Stimulated activated CD8-positive, alpha-beta memory T cell treated with anti-CD3 and anti-CD28 coated beads, Interleukin-15, amount 100 ng/mL, for 48 hours (primary cell): ENCODE measurements around the gene FGD3.

ENCODE experiments used
- DNase-seq, 2 donors: peaks; one replicate each; pipeline ENCODE4 v3.0.0-alpha.2; 2020; ENCODE audit warnings: low read depth in 2 of 2

Gene FGD3

DNA sequence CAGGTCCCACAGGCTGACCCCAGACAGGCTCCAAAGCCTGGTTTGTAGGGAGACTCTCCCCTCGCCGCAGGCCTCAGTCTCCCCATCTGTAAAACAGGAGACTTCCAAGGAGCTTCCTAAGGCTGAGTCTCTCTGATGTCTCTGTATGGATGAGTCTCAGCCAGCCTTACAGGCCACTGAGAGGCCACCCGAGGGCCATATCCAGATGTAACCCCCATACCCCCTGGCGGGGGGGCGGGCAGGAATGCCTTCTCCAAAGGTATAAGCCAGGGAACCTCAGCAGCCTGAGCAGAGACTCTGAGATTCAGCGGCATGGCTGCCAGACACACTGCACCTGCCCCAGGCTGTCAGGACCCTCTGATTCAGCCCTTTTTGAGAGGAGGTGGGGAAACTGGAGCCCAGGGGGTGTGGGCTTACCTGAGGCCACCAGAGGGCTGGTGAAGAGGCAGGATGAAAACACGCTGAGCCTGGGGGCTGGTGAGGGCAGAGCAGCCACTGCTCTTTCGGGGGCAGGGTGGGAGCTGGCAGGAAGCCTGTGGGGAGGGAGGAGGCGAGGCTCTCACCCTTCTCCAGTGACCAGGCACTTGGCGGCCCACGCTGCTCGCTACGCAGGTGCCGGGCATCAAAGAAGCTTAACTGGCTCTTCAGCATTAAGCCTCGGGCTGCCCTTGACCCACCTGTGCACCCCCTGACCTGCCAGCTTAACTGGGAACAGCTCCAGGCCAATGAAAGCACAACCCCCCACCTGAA, 105.6 kb downstream of the FGD3 start:
- no peak for DNase-seq

DNA sequence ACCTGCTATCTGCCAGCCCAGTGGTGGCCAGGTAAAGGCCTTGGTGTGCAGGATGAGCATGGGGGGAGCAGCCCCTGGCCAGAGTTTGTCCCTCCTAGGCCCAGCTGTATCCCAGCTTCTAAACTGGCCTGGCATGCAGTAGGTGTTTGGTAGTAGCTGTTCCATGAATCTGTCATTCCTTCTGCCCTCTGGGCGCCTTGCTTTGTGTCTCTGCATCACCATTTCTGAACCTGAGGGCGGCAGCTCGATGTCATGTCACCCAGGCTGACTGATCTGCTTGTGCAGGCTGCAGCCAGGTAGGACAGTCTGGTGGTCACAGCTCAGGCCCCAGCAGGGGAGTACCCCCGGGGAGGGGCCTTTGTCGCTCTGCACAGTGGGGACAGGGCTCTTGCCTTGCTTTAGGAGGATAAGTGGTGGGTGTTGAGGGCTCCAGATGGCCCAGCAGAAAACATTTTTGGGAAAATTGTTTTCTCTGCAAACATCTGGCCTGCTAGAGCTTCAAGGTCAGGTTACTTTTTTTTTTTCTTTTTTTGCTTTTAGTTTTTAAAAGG, 106.5 kb downstream of the FGD3 start:
- DNase-seq, result no peak

DNA sequence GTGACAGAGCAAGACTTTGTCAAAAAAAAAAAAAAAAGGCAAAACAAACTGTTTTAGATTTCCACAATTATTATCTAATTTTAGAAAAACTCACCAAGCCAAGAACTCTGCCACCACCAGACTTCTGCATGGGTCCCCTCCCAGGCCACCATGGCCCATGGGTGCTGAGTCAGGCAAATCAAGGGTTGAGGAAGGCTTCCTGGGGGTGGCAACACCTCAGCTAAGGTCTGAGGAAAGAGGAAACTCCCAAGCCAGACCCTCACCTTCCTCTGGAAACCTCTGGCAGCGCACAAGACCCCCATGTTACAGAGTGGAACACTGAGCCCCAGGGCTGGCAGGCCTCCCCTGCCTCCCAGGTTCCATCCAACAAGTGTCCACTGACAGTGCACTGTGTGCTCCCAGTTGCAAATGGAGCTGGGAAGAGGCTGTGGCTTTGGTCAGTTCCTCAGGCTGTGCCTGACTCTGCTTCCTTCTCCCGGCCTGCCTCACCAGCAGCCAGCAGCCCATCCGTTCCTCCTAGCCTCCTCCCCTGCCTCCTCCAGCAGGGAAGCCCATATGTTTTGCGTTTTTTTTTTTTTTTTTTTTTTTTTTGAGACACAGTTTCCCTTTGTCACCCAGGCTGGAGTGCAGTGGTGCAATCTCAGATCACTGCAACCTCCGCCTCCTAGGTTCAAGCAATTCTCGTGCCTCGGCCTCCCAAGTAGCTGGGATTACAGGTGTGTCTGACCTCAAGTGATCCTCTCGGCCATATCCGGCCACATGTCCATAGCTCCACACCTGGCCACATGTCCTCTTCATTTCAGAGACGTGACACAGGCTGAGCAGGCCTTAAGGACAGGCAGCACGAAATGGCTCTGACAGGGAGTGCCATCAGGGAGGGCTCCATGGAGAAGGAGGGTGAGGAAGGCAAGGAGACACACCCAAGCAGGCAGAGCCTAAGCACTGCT, 107.7 kb downstream of the FGD3 start:
- no peak for DNase-seq

DNA sequence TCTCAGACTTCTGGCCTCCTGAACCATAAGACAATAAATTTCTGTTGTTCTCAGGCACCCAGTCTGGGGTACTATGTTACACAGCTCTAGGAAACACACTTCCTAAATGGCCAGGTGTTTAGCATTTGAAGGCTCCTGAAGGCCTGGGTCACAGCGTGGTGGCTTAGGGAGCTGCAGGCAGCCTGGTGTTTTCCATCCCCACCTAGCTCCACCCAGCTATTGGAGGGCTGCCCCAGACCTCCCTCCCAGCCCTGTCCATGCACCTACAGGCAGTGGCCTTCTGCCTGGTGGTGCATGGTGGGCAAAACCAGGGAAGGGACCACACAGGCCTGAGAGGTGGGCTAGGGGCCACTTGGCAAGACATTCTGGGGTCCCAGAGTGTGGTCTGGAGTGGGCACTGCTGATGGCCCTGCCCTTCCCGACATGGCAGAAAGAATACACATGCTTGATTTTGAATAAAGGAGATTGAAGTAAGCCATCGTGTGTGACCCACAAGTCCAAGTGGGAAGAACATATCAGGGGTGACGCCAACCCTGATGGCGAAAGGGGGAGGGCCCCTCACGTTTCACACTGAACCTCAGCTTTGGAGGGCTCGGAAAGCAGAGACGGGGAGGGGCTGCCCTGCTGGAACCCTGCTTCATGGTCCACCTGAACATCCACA, 109.8 kb downstream of the FGD3 start:
- DNase-seq, result no peak

DNA sequence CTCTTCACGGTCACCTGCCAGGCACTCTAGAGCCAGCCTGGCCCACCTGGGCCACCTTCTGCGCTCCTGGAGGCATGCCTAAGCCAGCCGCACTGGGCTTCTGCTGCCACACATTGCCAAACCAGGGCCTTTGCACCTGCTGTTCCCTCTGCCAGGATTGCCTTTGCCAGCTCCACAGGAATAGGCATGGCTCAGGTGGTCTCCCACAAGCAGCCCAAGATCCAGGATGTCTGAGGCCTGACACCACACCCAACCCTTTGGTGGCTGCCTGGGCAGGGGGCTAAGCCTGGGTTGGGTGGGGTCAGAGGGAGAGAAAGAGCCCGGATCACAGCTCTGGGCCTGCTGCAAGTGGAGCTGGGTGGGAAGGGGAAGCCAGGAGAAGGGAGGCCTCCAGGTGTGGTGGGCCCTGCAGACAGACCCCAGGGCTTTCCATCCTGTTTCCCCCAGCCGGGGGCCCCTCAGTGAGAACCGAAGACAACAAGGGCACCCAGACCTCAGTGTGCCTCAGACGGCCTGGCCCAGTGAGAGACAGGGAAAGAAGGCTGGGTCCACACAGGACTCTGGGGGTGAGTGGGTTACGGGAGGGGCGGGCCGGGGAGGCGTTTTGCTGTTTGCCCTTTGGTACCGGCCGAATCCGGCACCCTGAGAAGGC, 110.5 kb downstream of the FGD3 start:
- no peak for DNase-seq

DNA sequence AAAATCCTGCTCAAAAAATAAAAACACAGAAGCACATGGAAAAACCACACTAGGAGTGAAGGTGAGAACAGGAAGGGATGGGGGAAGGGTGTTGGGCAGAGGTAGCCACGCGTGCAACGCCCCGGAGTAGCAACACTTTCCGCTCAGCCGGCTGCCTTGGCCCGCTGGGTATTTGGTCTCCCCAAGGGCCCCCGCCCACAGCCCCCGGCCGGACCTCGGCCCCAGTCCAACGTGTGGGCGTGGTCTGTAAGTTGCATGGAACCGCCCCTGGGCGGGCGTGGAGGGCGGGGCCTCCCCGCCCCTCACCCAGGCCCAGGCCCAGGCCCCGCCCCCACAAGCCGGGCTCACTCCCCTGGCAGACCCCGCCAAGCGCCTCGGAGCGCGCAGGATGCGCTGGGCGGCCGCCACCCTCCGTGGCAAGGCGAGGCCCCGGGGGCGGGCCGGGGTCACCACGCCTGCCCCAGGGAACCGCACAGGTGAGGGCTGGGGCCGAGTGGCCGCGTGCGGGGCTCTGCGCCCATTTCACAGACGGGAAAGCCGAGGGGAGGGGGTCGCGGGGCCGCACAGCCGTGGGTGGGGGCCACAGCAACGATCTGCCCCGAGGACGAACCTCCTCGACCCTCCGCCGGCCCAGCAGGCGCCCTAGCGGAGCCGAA, 111.2 kb downstream of the FGD3 start, which contains the start of gene SUSD3:
Gene SUSD3 (plus strand): TSS at position 347 of the 656 bp plus-strand sequence. CDS start 42 bp downstream, at position 389.
- peak; percentile 53 to 56 for DNase-seq

DNA sequence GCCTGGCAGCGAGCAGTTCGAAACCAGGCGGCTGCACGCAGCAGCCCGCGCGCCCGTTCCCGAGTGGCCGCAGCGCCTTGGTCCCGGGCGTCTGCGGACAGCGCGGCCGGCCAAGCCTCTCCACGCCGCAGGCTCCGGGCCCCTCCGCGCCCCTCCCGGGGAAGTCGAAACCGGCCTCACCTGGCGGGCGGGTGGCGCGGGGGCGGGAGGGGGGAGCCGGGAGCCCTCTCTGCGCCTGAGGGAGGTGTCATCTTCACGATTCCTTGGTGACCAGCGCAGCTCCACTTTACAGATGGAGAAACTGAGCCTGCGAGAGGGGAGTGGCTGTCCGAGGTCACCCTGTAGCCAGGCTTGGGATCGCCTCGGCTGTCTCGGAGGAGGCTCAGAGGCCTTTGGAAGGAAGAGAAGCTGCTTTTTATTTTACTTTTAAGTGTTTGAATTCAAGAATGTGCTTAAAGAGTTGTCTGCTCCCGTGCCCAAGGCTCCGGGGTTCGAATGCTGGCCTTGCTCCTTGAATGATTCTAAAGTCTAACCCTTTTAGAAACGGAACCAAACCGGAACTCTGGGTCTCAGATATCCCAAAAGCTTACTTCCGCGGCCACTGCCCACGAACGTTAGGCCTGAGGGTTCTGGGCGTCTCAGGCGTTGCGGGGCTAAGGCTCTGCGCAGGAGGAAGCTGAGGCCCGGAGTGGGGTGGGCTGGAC, 111.8 kb downstream of the FGD3 start:
- no peak for DNase-seq

DNA sequence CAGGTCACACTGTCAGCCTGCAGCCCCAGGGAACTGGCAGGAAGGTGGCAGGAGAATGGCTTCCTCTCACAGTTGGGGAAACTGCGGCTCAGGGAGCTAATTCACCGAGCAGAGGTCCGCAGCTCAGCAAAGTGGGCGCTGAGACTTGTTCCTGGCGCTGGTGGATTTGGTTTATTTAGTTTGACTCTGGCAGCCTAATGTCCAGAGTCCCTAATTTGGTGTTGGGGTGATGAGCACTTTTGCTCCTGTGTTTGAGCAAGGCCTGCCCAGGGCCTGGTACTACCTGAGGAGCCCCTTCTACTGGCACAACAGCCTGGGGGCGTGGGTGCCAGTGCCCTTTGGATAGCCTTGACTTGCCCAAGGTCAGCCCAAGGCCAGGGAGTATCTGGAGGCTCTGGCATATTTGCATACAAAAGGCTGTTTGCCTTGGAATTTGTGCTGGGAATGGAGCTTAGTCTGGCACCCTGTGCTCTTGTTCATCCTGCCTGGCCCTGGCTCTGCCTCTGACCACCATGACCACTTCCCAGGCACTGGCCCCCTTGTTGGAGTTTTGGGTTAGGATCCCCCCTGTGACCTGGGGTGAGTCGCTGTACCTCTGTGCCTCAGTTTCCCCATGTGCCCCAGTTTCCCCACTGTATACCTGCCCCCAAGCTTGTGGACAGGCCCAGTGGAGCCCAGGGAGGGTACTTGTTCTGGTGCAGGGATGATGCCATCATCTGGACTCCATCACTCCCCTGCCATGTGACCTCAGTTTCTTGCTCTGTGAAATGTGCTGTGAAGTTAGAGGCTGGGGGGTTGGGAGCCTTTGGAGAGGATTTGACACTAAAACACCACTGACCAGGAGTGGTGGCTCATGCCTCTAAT, 112.6 kb downstream of the FGD3 start:
- no peak for DNase-seq

DNA sequence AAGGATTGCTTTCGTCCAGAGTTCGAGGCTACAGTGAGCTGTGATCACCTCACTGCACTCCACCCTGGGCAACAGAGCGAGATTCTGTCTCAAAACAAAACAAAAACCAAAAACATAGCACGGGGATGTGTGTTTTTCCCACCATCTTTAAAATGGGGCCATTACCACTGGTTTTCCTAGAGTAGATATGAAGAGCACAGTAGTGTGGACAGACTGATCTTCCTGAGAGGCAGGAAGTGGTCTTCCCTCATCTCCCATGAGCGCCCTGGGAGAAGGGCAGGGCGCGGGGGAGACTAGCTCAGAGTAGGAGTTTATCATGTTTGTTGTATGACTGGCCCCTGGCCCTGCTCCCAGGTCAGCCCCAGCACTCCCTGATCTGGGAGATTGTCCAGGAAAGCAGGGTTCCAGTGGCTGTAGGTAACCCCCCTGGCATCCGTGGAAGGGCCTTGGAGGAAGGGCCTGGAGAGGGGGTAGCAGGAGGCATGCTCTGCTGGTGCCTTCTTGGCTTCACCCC, 113.5 kb downstream of the FGD3 start:
- DNase-seq, result no peak

DNA sequence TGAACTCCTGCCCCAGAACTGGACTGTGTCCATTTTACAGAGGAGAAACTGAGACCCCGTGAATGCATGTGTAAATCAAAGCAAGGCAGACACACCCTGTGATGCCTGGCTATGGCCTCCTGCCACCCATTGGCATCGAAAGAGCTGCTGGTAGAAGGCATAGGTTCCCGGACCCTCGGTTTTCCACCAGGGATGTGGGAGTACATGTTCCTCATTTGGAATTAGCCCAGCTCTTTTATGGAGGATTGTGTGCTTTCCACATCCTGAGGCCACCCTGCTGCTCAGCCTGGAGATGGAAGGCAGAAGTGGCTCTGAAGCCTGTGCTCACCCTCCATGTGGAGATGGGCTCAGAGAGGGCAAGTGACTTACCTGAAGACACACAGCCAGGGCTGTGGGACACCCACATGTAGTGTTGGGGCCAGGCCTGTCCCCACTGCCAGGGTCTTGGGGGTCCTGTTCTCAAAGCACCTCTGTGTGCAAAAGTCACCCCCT, 114.0 kb downstream of the FGD3 start:
- DNase-seq, result no peak

DNA sequence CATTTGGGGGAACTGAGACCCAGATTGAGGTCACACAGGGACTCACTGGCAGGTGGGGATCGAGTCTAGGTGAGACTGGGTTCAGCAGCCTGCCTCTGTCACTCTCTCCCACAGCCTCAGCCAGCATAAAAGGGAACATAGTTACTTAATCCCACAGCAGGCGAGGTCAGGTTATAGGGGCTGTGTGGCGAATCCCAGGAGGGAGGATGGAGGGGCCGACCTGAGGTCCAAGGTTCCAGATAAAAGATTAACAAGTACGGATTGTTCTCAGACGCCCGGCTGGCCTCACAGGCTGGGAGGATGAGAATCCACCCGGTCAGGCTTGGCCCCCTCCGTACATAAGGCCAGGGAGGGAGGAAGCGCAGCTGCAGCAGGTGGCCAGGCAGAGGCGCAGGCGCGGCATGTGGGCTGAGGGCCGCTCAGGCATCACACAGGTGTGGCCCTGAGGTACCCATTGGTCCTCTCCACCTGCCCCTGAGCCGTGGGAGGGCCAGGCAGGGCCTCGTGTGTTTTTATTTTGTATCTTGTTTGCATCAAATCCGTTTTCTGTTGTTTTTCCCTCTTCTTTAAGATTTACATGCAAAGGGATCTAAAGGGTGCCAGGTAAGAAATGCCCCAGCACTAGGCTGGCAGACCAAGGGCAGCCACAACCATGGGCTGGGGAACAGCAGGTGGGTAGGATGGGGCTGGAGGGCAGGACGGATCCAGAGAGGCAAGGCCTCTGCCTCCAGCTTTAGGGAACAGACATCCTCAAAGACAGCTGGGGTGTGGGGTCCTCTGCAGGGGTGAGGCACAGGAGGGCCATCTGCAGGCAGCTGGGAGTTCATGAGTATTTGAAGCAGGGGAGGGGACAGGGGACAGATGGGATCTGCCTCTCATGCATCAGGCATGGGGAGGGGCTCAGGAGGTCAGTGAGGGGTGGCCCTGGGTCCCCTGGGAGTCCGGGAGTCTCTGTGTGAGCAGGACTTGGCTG, 114.8 kb downstream of the FGD3 start:
- DNase-seq, result no peak

DNA sequence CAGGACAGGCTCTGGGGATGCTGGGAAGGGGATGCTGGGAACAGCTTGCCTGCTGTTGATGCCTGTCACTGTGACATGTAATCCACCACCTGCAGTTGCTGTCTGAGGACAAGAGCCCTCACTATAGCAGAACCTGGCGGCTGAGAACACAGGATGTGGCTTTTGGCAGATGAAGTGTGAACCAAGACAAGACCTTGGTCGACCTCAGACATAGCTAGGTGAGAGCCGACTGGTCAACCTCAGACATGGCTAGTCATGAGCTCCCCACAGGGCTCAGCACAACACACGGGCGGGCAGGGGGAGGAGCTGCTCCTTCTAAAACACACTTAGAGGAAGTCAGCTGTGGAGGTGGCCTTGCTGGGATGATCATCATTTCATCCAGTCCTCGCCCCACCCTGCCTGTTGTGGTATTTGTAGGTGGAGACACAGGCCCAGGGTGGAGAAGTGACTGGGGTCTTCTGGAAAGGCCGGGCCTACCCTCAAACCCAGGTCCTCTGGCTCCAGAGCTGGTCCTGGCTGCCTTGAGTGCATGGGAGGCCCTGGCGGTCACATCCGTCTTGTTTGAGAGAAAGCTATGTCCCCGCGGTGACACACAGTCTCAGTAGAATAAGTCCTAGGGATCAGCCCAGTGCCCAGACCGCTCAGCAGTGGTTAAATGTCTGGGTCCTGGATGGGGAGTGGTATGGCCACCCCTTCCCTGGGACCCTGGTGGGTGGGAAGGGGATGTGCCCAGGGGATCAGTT, 117.2 kb downstream of the FGD3 start:
- peak; percentile 85 to 88 for DNase-seq

DNA sequence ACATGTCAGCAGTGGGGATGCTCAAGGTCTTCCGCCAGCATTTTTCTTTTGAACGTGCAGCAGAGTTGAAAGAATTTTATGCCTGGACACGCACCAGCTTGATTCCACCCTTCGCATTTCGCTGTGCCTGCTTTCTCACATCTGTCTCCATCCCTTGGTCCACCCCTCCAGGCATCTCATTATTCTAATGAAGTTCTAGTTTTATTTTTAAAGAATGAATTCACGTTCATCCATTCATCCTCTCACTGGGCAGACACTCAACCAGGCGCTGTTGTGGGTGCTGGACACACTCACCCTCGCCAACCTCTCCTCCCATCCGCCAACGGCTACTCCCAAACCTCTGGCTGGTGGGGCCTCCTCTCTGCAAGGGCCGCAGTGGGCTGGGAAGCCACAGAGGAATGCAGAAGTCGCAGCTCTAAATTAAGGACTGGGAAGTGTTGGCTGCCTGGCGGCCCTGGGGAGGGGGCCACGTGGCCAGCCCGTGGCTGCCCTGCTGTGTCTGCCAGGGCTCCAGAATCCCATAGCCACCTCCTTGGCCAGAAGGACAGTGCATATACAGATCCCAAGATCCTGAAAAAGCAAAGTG, 117.9 kb downstream of the FGD3 start:
- DNase-seq, result no peak

DNA sequence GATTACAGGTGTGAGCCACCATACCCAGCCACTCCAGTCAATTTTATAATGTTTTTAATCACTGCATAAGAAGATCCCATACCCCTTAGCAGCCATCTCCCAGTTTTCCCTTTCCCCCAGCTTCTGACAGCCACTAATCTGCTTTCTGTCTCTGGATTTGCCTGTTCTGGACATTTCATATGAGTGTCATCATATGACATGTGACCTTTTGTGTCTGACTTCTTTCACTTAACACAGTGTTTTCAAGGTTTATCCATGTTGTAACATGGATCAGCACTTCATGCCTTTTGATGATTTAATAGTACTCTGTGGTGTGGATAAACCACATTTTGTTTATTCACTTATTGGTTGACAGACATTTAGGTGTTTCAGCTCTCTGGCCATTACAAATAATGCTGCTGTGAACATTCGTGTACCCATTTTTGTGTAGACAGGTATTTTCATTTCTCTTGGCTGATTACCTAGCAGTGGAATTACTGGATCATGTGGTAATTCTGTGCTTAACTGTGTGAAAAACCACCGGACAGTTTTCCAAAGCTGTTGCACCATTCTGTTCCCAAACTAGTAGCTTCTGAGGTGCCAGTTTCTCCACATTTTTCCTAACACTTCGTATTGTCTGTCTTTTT, 119.8 kb downstream of the FGD3 start:
- no peak for DNase-seq

DNA sequence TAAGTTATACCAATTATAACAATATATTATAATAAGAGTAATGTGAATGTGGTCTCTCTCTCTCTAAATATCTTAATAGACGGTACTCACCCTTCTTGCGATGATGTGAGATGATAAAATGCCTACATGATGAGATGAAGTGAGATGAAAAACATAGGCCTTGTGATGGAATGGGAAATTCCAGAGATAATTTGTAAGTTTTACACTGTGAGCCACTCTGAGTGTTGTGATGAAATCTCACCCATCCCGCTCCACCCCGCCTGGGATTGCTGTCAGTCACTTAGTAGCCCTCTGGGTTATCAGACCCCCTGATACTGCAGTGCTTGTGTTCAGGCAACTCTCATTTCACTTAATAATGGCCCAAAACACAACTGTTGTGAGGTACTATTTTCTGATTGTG, 121.6 kb downstream of the FGD3 start:
- no peak for DNase-seq

DNA sequence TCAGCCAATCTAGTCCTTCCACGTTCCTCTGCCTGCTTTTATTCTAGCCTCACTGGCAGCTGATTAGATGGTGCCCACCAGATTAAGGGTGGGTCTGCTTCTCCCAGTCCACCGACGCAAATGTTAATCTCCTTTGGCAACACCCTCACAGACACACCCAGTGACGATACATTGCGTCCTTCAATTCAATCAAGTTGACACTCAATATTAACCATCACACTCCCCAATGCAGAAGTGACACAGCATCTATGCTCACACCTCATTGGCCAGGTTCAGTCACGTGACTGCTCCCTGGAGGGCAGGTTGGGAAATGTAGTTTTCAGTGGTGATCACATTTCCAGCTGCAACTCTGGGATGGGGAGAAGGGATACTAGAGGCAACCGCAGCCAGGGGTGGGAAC, 124.1 kb downstream of the FGD3 start:
- no peak for DNase-seq
